A549 (cell line): ENCODE results near the gene ZDHHC24. TPM values are rescaled to one million over a fixed set of nuclear protein-coding genes. Genes with fewer than 3 reads are reported as not detected.

Experiments
- ATAC-seq, 2 experiments: fragments of 200-7000 bp in 1 of 2; fragments of >200 bp in 1 of 2; cut with Nextera tagmentation in 1 of 2; cut with Tn5 transposase in 1 of 2; 3 replicates each; pipeline versions ENCODE4 v1.8.0 to v1.9.1; 2018 to 2020; ENCODE audit warnings: mild to moderate bottlenecking in 1 of 2, moderate library complexity in 1 of 2
- CTCF ChIA-PET: fragments of 300-600 bp; sonication (Branson Sonifier 250); formaldehyde crosslinking; extraction: SDS; loops from one replicate; lab custom pipeline; 2021; ENCODE audit warnings: antibody characterized with exemption, inconsistent platforms; lab: Yijun Ruan, JAX
- POLR2A ChIA-PET: fragments of 350-600 bp; formaldehyde crosslinking; extraction: SDS; loops from one replicate; lab custom pipeline; 2021; ENCODE audit warnings: antibody characterized with exemption, inconsistent platforms; lab: Yijun Ruan, JAX
- DNase-seq, 2 experiments: peaks; one replicate each; pipeline versions ENCODE4 v3.0.0 to v3.0.0-alpha.2; 2011 to 2016; ENCODE audit warnings: low read depth in 1 of 2, low spot score in 1 of 2
- FAIRE-seq: peaks from 2 replicates; lab custom pipeline; 2011; peaks lifted over from hg19 to GRCh38; lab: Jason Lieb, UNC
- H3K27ac ChIP-seq, 2 experiments: fragments of >200 bp; sonication (Bioruptor Twin); formaldehyde crosslinking; 3 replicates each; pipeline ENCODE4 v1.5.1; 2016 to 2017
- H3K4me1 ChIP-seq: fragments of >200 bp; sonication (Bioruptor Twin); formaldehyde crosslinking; 3 replicates; pipeline ENCODE4 v1.6.1; 2016
- H3K4me2 ChIP-seq: fragments of >200 bp; sonication (Bioruptor Twin); formaldehyde crosslinking; 3 replicates; pipeline ENCODE4 v1.6.1; 2016
- H3K4me3 ChIP-seq: fragments of >200 bp; sonication (Bioruptor Twin); formaldehyde crosslinking; 3 replicates; pipeline ENCODE4 v1.5.1; 2016
- H3K9me3 ChIP-seq: fragments of >200 bp; sonication (Bioruptor Twin); formaldehyde crosslinking; 3 replicates; pipeline ENCODE4 v1.6.1; 2016
- ATOH8 ChIP-seq: fragments of 250-450 bp; sonication (Bioruptor Pico); IDR thresholded peaks from 2 replicates; pipeline ENCODE4 v1.5.0; 2020; ENCODE audit warnings: low read depth, mild to moderate bottlenecking, moderate library complexity
- BCL3 ChIP-seq: fragments of >200 bp; sonication (Bioruptor Twin); formaldehyde crosslinking; IDR thresholded peaks from 3 replicates; pipeline ENCODE4 v1.6.1; 2016
- CTCF ChIP-seq: fragments of >200 bp; sonication (Bioruptor Twin); formaldehyde crosslinking; IDR thresholded peaks from 3 replicates; pipeline ENCODE4 v1.5.1; 2016
- E2F6 ChIP-seq: IDR thresholded peaks from 2 replicates; pipeline ENCODE4 v1.6.1; 2012; ENCODE audit warnings: low read depth, borderline replicate concordance
- ESRRA ChIP-seq: fragments of 150-350 bp; IDR thresholded peaks from 2 replicates; pipeline ENCODE4 v1.6.1; 2014; ENCODE audit warnings: mild to moderate bottlenecking, low read length, borderline replicate concordance
- FOSL2 ChIP-seq, 2 experiments: fragments of 450-650 bp in 1 of 2; fragments of >200 bp in 1 of 2; sonication (Bioruptor Twin) in 1 of 2; formaldehyde crosslinking; IDR thresholded peaks; 2 replicates each; pipeline versions ENCODE4 v1.5.0 to v1.6.1; 2016 to 2020; ENCODE audit warnings: mild to moderate bottlenecking in 1 of 2, moderate library complexity in 1 of 2
- HES2 ChIP-seq: fragments of >200 bp; sonication (Bioruptor Twin); formaldehyde crosslinking; IDR thresholded peaks from 2 replicates; pipeline ENCODE4 v1.6.1; 2016
- JUN ChIP-seq, 2 experiments: fragments of >200 bp; sonication (Bioruptor Twin); formaldehyde crosslinking; IDR thresholded peaks; 2 replicates in 1 of 2; 3 replicates in 1 of 2; pipeline ENCODE4 v1.6.1; 2016 to 2017
- MAX ChIP-seq: IDR thresholded peaks from 2 replicates; pipeline ENCODE4 v1.6.1; 2012
- PHF8 ChIP-seq: fragments of 200-600 bp; sonication (generic); IDR thresholded peaks from 2 replicates; pipeline ENCODE4 v1.6.1; 2016; ENCODE audit warnings: low read depth, mild to moderate bottlenecking, antibody characterized with exemption, moderate library complexity, borderline replicate concordance
- POLR2A ChIP-seq: IDR thresholded peaks from 2 replicates; pipeline ENCODE4 v1.6.1; 2012; ENCODE audit warnings: mild to moderate bottlenecking, low read length
- RAD21 ChIP-seq, 2 experiments: fragments of >200 bp in 1 of 2; sonication (Bioruptor Twin) in 1 of 2; formaldehyde crosslinking in 1 of 2; IDR thresholded peaks in 1 of 2; conservative IDR thresholded peaks in 1 of 2; 2 replicates in 1 of 2; 3 replicates in 1 of 2; pipeline ENCODE4 v1.6.1; 2012 to 2018; ENCODE audit warnings: inconsistent platforms in 1 of 2
- RFX5 ChIP-seq: fragments of 450-650 bp; IDR thresholded peaks from 2 replicates; pipeline ENCODE4 v1.7.1; 2014; ENCODE audit warnings: antibody characterized with exemption, mild to moderate bottlenecking, moderate library complexity
- SMC3 ChIP-seq: fragments of >200 bp; sonication (Bioruptor Twin); formaldehyde crosslinking; IDR thresholded peaks from 3 replicates; pipeline ENCODE4 v1.6.1; 2018; ENCODE audit warnings: inconsistent platforms
- WGBS: methylation state at CpG from one replicate; pipeline ENCODE4 v1.1.6; 2017; ENCODE audit errors: missing lambda C conversion rate; 5-methylcytosine and 5-hydroxymethylcytosine counted together
- polyA plus RNA-seq, 4 experiments: library from polyadenylated mRNA; depleted of rRNA in 3 of 4; stranded (reverse); fragments of >200 nt; fragmentation: RNase III in 1 of 4; extraction: RNeasy Plus Mini Kit Qiagen cat#74134 plus additional on column Dnase treatment in 1 of 4; gene quantifications; 2 replicates in 3 of 4; 3 replicates in 1 of 4; pipeline ENCODE4 v1.2.3, GENCODE V29; 2011 to 2017

The ZDHHC24 gene
- polyA plus RNA-seq, 2 of the 4 experiments (the other 2 are of a cell fraction) = 8.6 to 8.7 TPM

GRCh38 chr11:66593303-66593635, 47.4 kb upstream of the ZDHHC24 start:
- TF ChIP-seq HES2 (no peak), PHF8 (peak; percentile 91; the same call in 1 of the 2 replicates), JUN (IDR thresholded peaks at IDR 0.05) (peak in 1 of 2 experiments; percentile 1; a peak in 1 of 5 replicates)
- DNase-seq (no peak), ATAC-seq (peak; percentile 16 to 56; a peak in 4 of 6 replicates), FAIRE-seq (no peak)
- WGBS = 11% methylated on average over 12 of the region's 12 CpGs
- ChIA-PET CTCF (interaction anchor here (1.0 to 9.5 kb wide), 18 partner anchors 13 to 174 kb away, joined by 3 to 89 read pairs (median 4); partner anchors contain the start of genes BBS1, CTSF and RBM4B), POLR2A (interaction anchor here (0.9 to 2.5 kb wide), 5 partner anchors 24 to 127 kb away, joined by 3 to 26 read pairs (median 6); partner anchors contain the start of genes DPP3, PELI3, RBM14 and RBM4)
- H3K4me2 ChIP-seq = peak overlapping the region; percentile 80
- peaks cover 9% of the 10 kb centered on the region; the same call in 2 of the 3 replicates for H3K4me1 ChIP-seq
- H3K27ac ChIP-seq = peak overlapping the region; percentile 89 to 91
- H3K9me3 ChIP-seq = no peaks in the 10 kb centered on the region; the same call in 2 of the 3 replicates
- peak overlapping the region; percentile 68 for H3K4me3 ChIP-seq

GRCh38 chr11:66592457-66593302, 46.8 kb upstream of the ZDHHC24 start, which contains the start of the genes CCDC87 and CCS:
Gene CCDC87 (minus strand): TSS chr11:66593063. CDS start chr11:66593015, 48 bp downstream.
Gene CCS (plus strand): TSS chr11:66593185. CDS start chr11:66593262, 77 bp downstream.
- Histone ChIP-seq H3K27ac (peak within 1 kb of the TSS; percentile 89 to 91), H3K4me1 (peaks cover 9% of the 10 kb centered on the region; the same call in 2 of the 3 replicates), H3K4me3 (peak within 1 kb of the TSS; percentile 68), H3K4me2 (peak within 1 kb of the TSS; percentile 80), H3K9me3 (no peaks in the 10 kb centered on the region; the same call in 2 of the 3 replicates)
- DNase-seq = peak; percentile 96 to 100
- ChIA-PET POLR2A (interaction anchor here (0.7 to 2.5 kb wide), 8 partner anchors 15 to 126 kb away, joined by 3 to 26 read pairs (median 4); partner anchors contain the start of genes DPP3, PELI3, RBM14 and RBM4), CTCF (interaction anchor here (0.5 to 9.5 kb wide), 30 partner anchors 8 to 175 kb away, joined by 3 to 89 read pairs (median 4); partner anchors contain the start of genes ACTN3, BBS1, CTSF and RBM14)
- FAIRE-seq = no peak
- ATAC-seq = peak; percentile 98
- WGBS = 24% methylated on average over 54 of the region's 68 CpGs
- TF ChIP-seq BCL3 (peak; percentile 85; the same call in 2 of the 3 replicates), E2F6 (peak; percentile 84), RAD21 (conservative IDR thresholded peaks at IDR 0.05 in 1 of 2, IDR thresholded peaks at IDR 0.05 in 1 of 2) (peak in 1 of 2 experiments; percentile 45; a peak in 3 of 5 replicates), JUN (IDR thresholded peaks at IDR 0.05) (peak; percentile 42 to 69; a peak in 4 of 5 replicates), POLR2A (peak; percentile 99), MAX (peak; percentile 85), ESRRA (peak; percentile 91), CTCF (peak; percentile 68), RFX5 (no peak), FOSL2 (IDR thresholded peaks at IDR 0.05) (no peak), FOSL2 (CRISPR knock-in tag; IDR thresholded peaks at IDR 0.05) (no peak), ATOH8 (CRISPR knock-in tag) (no peak; the same call in 1 of the 2 replicates), SMC3 (peak; percentile 46)
